Prostate gland (tissue), 2 donors: ENCODE results near the gene EMP1.

ENCODE experiments used
- POLR2A ChIP-seq: fragments of 450-650 bp; IDR thresholded peaks from one replicate; pipeline ENCODE4 v1.6.1; 2016; ENCODE audit warnings: antibody characterized with exemption, mild to moderate bottlenecking
- TF ChIP-seq, protein P1 (sequence below), 4 experiments: fragments of 200-600 bp in 2 of 4; fragments of 450-650 bp in 2 of 4; sonication (generic) in 2 of 4; IDR thresholded peaks; 1 replicate in 3 of 4; 2 replicates in 1 of 4; pipeline ENCODE4 v1.5.1; 2016 to 2019; ENCODE audit warnings: antibody characterized with exemption in 4 of 4, mild to moderate bottlenecking in 2 of 4, moderate library complexity in 2 of 4

DNA sequence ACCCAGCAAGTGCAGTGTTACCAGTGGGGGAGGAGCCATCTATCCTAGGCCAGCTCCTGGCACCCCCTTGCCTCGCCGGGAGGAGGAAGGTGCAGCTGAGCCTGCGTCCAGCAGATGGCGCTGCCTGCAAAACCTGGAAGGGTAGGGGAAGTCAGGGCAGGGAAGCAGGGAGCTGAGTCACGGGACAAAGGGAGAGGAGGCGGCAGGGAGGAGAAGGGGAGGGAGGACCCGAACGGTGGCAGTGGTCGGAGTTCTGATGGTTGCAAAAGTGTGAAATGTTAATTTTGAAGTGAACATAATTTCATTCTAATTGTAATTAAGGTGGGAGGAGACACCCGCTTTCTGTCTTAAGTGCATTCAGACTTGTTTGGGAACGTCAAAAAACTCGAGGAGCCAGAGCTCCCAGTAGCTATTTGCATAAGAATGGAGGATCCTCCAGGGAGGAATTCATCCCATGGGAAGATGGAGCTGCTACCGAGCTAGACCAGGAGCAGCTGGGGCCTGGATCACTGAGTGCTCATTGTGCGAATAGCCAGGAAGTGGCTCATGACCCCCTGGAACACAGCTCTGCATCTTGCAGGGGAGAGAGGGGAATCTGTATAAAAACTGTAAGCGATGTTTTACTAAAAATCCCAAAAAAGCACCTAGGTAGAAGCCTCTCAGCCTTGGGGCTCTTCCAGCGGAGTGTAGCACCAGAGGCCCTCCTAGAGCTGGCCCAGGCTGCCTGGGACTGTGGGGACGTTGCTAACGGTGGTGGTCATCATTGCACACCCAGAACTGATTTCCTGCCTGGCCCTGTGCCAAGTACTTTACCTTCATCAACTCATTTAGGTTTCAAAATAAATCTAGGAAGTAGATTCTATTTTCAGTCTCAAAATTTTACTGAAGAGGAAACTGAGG, 59.5 kb downstream of the EMP1 start:
- TF ChIP-seq, protein P1, sequence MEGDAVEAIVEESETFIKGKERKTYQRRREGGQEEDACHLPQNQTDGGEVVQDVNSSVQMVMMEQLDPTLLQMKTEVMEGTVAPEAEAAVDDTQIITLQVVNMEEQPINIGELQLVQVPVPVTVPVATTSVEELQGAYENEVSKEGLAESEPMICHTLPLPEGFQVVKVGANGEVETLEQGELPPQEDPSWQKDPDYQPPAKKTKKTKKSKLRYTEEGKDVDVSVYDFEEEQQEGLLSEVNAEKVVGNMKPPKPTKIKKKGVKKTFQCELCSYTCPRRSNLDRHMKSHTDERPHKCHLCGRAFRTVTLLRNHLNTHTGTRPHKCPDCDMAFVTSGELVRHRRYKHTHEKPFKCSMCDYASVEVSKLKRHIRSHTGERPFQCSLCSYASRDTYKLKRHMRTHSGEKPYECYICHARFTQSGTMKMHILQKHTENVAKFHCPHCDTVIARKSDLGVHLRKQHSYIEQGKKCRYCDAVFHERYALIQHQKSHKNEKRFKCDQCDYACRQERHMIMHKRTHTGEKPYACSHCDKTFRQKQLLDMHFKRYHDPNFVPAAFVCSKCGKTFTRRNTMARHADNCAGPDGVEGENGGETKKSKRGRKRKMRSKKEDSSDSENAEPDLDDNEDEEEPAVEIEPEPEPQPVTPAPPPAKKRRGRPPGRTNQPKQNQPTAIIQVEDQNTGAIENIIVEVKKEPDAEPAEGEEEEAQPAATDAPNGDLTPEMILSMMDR (IDR thresholded peaks at IDR 0.05), result peak; percentile 77 to 93 (median 90)
- no peak for TF ChIP-seq POLR2A
